ENCODE results near the gene TOE1. TPM values are rescaled to one million over a fixed set of nuclear protein-coding genes. Genes with fewer than 3 reads are reported as not detected.
"Not testable (repeated sequence)": the region's sequence is repeated elsewhere in the genome, so short reads cannot be mapped to it uniquely, and the experiment has no call there.

Gene TOE1
- total RNA-seq, 1 donor: 35.8 TPM

DNA sequence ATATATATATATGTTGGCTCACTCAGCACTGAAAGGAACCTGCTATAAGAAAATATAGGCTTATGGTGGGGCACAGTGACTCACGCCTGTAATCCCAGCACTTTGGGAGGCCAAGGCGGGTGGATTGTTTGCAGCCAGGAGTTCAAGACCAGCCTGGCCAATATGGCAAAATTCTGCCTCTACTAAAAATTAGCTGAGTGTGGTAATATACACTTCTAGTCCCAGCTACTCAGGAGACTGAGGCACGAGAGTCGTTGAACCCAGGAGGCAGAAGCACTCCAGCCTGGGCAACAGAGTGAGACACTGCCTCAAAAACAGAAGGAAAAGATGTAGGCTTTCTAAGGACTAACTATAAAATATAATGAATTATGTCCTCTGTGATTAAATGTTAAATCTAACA is 14.9 kb downstream of the TOE1 start:
- DNase-seq (ENCODE audit: low read depth in 2 of 3, low spot score in 2 of 3): no peak

- no peak for DNase-seq (ENCODE audit: low read depth in 2 of 3, low spot score in 2 of 3)
Measured at GRCh38 chr1:45355683-45356082, 15.7 kb downstream of the TOE1 start.

GRCh38 chr1:45356186-45356585 is 16.2 kb downstream of the TOE1 start:
- no peak for DNase-seq (ENCODE audit: low read depth in 2 of 3, low spot score in 2 of 3)

DNA sequence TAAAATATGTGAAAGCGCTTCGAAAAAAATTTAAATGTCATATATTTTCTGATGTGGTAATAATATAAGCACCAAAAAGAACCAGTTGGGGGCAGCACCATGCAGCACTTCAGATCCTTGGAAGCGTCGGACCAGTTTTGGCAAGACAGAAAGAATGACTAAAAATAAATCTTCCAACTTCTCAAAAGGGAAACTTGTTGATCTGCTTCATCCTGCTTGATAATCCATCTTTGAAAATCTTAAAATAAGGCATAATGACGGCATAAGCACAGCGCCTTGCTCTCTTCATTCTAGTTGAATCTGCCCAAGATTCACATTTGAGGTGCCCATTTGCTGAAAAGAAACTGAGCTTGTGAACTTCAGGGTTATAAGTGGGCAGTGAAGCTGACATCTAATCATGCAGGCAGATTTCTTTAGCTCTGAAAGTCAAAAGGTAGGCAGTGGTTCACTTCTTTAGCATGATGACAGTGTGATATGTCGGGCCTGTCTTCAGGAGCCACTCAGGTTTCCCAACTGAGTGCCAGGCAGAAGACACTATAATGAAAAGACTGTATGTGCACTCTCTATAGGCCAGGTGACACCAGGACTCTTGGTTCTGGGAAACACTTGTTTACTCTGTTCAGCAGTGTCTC is 20.0 kb downstream of the TOE1 start:
- peak in 2 of 3 donors; percentile 66 to 84 for DNase-seq (ENCODE audit: low read depth in 2 of 3, low spot score in 2 of 3)

- DNase-seq (ENCODE audit: low read depth in 2 of 3, low spot score in 2 of 3): not testable (repeated sequence)
Measured at GRCh38 chr1:45360981-45361380, 21.0 kb downstream of the TOE1 start.

- no peak for DNase-seq (ENCODE audit: low read depth in 2 of 3, low spot score in 2 of 3)
Measured at GRCh38 chr1:45364294-45364693, 24.3 kb downstream of the TOE1 start.

DNA sequence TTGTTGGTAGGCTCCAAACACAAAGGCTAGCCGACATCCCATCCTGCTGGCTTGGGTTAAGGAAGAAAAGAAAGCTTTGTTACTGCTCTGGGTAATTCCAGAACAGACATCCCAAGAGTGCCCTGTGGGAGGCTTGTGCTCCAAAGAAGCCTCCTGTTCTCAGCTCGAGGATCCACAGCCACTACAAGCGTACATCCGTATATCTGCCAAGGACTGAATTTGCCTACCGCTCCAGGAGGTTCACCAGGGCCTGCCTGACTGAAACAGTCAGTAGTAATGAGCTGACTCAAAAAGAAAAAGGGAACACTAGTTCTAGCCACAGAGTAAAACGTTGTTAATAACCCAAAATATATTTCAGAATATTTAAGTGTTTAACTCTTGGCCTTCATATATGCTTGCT is 25.1 kb downstream of the TOE1 start:
- DNase-seq (ENCODE audit: low read depth in 2 of 3, low spot score in 2 of 3): no peak

DNA sequence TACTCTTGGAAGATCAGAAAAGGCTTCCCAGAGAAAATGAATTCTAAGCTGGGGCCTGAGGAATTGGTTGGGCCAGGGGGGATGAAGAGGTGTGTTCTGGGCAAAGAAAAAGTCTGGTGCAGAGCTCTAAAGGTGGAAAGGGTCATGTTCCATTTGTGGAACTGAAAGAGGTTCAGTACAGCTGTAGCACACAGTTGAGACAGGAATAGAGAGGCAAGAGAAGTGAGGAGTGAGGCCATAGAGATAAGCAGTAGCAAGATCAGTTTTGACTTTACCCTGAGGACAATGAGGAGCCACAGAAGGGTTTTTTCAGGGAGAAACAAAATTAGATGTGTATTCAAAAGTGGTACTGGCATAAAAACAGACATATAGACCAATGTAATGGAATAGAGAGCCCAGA is 30.6 kb downstream of the TOE1 start:
- no peak for DNase-seq (ENCODE audit: low read depth in 2 of 3, low spot score in 2 of 3)

- DNase-seq (ENCODE audit: low read depth in 2 of 3, low spot score in 2 of 3): peak in 1 of 3 donors; percentile 4
Measured at GRCh38 chr1:45373573-45373972, 33.6 kb downstream of the TOE1 start.

DNA sequence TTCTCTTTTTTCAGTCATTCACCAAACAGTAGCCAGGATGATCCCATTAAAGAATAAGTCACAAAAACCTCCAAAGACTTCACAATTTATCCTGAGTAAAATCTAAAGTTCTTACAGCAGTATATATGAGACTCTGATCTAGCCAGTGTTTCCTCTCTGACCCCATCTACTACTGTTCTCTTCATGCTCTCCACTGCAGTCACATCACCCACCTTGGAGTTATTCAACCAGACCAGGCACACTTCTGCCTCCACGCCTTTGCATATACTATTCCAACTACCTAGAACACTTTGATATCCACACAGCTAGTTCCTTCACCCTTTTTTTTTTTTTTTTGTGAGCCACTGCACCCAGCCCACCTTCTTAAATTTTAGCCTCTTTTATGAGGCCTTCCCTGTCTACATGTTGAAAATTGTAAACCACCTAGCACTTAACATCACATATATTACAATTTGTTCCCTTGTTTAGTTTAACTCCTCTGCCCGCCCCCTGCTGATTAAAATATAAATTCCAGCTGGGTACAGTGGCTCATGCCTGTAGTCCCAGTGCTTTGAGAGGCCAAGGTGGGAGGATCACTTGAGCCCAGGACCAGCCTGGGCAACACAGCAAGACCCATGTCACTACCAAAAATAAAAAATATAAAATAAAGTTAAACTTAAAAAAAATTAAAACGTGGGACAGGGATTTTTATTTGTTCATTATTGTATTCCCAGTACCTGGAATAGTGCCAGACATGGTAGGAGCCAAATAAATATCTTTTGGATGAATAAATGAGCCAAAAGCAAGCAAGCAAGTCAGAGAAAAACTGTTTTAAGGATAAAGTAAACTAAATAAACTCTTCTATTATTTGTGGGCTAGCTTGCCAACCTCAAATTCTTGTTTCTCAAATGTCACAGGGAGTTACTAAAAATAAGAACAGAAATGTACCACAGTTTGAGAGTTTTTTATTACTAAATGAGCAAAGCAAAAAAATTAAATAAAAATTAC is 35.4 kb downstream of the TOE1 start:
- peak in 1 of 3 donors; percentile 9 for DNase-seq (ENCODE audit: low read depth in 2 of 3, low spot score in 2 of 3)

GRCh38 chr1:45378184-45378583 is 38.2 kb downstream of the TOE1 start:
- DNase-seq (ENCODE audit: low read depth in 2 of 3, low spot score in 2 of 3): no peak

- no peak for DNase-seq (ENCODE audit: low read depth in 2 of 3, low spot score in 2 of 3)
Measured at GRCh38 chr1:45379524-45379923, 39.6 kb downstream of the TOE1 start.

DNA sequence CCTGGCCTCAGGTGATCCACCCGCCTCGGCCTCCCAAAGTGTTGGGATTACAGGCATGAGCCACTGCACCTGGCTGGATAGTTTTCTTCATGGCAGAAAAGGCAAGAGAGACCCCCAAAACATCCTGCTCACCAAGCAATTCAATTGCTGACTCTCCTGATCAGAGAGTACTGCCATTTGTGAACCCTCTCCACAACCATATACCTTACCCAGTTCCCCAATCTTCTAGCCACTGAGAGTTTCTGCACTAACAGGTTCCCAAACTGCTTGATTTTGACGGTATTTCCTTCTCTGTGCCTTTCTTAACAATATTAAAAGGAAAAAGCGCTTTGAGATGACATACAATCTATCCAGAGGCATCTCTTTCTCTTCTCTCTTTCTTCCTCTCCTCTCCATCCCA is 40.2 kb downstream of the TOE1 start:
- no peak for DNase-seq (ENCODE audit: low read depth in 2 of 3, low spot score in 2 of 3)

DNA sequence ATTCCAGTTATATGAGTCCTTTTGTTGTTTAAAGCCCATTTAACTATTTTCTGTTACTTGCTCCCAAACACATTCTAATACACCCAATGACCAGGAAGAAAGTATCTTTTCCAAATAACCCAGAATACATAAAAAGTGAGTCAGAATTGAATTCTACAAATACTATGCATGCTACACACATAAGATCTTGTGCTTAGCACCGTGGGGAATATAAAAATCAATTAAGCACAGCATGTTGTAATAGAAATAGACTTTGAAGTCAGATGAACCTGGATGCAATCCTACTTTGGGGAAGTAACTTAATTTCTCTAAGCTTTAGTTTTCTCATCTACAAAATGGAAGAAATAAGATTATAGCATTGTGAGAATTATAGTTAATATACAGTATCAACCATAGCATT is 40.8 kb downstream of the TOE1 start:
- no peak for DNase-seq (ENCODE audit: low read depth in 2 of 3, low spot score in 2 of 3)

GRCh38 chr1:45381243-45381642 is 41.3 kb downstream of the TOE1 start:
- DNase-seq (ENCODE audit: low read depth in 2 of 3, low spot score in 2 of 3): no peak

DNA sequence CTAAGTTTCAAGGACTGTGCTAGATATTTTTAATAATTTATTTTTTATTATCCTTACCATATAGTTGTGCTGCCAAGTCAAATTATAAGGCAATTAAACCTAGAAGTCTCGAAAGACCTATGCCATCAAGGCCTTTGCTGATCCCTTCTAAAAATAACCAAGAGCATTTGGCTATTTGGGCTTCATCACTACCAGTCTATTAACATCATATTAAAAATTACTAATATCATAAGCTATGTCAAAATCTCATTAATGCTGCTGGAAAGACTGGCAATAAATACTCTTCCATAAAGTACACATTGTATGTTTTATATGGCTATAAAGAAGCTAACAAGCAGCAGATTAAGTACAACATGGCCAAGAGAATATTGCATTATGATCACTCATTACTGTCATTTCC is 43.2 kb downstream of the TOE1 start:
- no peak for DNase-seq (ENCODE audit: low read depth in 2 of 3, low spot score in 2 of 3)

DNA sequence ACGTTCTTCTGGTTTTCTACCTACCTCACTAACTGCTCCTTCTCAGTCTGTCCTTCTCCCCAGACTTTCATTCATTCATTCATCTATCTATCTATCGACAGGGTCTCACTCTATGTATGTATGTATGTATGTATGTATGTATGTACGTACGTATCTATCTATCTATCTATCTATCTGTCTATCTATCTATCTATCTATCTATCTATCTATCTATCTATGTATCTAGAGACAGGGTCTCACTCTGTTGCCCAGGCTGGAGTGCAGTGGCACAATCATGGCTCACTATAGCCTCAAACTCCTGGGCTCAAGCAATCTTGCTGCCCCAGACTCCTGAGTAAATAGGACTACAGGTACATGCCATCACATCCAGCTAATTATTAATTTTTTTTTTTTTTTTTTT is 44.2 kb downstream of the TOE1 start:
- DNase-seq (ENCODE audit: low read depth in 2 of 3, low spot score in 2 of 3): not testable (repeated sequence)

DNA sequence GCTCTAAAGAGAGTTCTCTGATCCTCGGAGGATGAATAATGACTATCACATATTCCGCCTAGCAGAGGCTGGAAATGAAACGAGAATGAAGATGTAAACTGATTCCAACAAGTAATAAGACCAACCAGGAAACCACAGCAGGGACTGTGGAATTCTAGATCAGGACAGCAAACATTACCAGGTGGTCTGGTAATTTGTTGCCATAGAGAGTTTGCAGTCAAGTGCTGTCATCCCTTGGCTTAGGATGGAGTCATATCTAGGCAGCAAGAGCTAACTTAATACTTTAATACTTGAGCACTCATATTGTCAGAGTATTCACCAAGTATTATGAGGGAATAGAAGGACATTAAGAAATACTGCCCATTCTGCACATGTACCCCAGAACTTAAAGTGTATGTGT is 45.3 kb downstream of the TOE1 start:
- DNase-seq (ENCODE audit: low read depth in 2 of 3, low spot score in 2 of 3): no peak

DNA sequence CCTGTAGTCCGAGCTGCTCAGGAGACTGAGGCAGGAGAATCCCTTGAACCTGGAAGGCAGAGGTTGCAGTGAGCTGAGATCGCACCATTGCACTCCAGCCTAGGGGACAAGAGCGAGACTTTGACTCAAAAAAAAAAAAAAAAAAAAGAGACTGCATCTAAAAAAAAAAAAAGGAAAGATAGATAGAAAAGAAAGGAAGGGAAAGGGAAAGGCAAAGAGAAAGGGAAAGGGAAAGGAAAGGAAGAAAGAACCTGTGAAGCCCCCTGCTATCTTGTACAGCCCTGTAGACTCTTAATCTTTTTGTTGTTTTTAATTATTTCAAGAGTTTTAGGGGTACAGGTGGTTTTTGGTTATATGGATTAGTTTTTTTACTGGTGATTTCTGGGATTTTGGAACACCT is 46.2 kb downstream of the TOE1 start:
- no peak for DNase-seq (ENCODE audit: low read depth in 2 of 3, low spot score in 2 of 3)

All from hematopoietic multipotent progenitor cell (in vitro differentiated cells).